K562 (cell line): Measurements from ENCODE around the gene BLM. TPM values are rescaled to one million over a fixed set of nuclear protein-coding genes. Genes with fewer than 3 reads are reported as not detected.

Source experiments
- DIDO1 ChIP-seq: fragments of 450-650 bp; IDR thresholded peaks from 2 replicates; pipeline ENCODE4 v1.6.1; 2016; ENCODE audit warnings: low read depth, missing biosample characterization, missing genetic modification characterization
- MAFF ChIP-seq: IDR thresholded peaks from 2 replicates; pipeline ENCODE4 v1.6.1; 2012; ENCODE audit warnings: low read length, improper control_type of control experiment
- OTX1 ChIP-seq: fragments of 450-650 bp; formaldehyde crosslinking; IDR thresholded peaks from 2 replicates; pipeline ENCODE4 v1.4.0; 2022; ENCODE audit warnings: mild to moderate bottlenecking
- PTTG1 ChIP-seq: fragments of 450-650 bp; IDR thresholded peaks from 2 replicates; pipeline ENCODE4 v1.6.1; 2016; ENCODE audit warnings: low read depth, mild to moderate bottlenecking, missing genetic modification characterization, missing compliant biosample characterization
- STAG1 ChIP-seq: sonication (generic); formaldehyde crosslinking; IDR thresholded peaks from 2 replicates; pipeline ENCODE4 v1.5.0; 2020; ENCODE audit warnings: missing genetic modification reagents, borderline replicate concordance
- TCF7L2 ChIP-seq: fragments of 150-350 bp; IDR thresholded peaks from 2 replicates; pipeline ENCODE4 v1.6.1; 2016; ENCODE audit warnings: low read depth, mild to moderate bottlenecking, low read length, moderate library complexity
- TEAD4 ChIP-seq, 2 experiments: sonication (generic) in 1 of 2; formaldehyde crosslinking in 1 of 2; IDR thresholded peaks; 2 replicates each; pipeline versions ENCODE4 v1.6.1 to v1.8.0; 2012 to 2022; ENCODE audit warnings: borderline replicate concordance in 1 of 2, inconsistent platforms in 1 of 2, low read length in 1 of 2, mild to moderate bottlenecking in 1 of 2, missing genetic modification reagents in 1 of 2
- ZBTB12 ChIP-seq: fragments of 250-450 bp; sonication (Bioruptor Pico); IDR thresholded peaks from 2 replicates; pipeline ENCODE4 v1.4.0; 2020
- ZC3H11A ChIP-seq: IDR thresholded peaks from 2 replicates; pipeline ENCODE4 v1.6.1; 2012; ENCODE audit warnings: low read depth, low read length, improper control_type of control experiment
- ZNF395 ChIP-seq: fragments of 200-800 bp; sonication (Bioruptor generic); IDR thresholded peaks from 2 replicates; pipeline ENCODE4 v1.6.1; 2017; ENCODE audit warnings: missing genetic modification characterization, missing compliant biosample characterization
- ZSCAN32 ChIP-seq: fragments of 450-650 bp; formaldehyde crosslinking; IDR thresholded peaks from 2 replicates; pipeline ENCODE4 v1.4.0; 2020; ENCODE audit warnings: mild to moderate bottlenecking, moderate library complexity
- polyA plus RNA-seq, 8 experiments: library from polyadenylated mRNA; depleted of rRNA in 4 of 8; stranded (reverse) in 5 of 8; unstranded in 3 of 8; fragments of >200 nt; fragmentation: Nextera tagmentation in 2 of 8; fragmentation: Illumina TruSeq in 1 of 8; extraction: Ambion mirVana in 2 of 8; extraction: Trizol in 1 of 8; gene quantifications; 2 replicates each; pipeline versions ENCODE4 v1.2.1 to v1.2.3, GENCODE V29; 2011 to 2014; ENCODE audit warnings: inconsistent platforms in 1 of 8, missing spikeins in 1 of 8
- total RNA-seq, 7 experiments: library from RNA; depleted of rRNA in 6 of 7; stranded (reverse); fragments of >200 nt in 6 of 7; fragmentation: Illumina TruSeq in 2 of 7; extraction: Trizol in 2 of 7; gene quantifications; 2 replicates each; pipeline versions ENCODE4 v1.2.1 to v1.2.3, GENCODE V29; 2011 to 2021; ENCODE audit warnings: low replicate concordance in 1 of 7
- TF ChIP-seq, protein P1 (sequence below): fragments of 200-600 bp; sonication (generic); IDR thresholded peaks from one replicate; pipeline ENCODE4 v1.6.1; 2012; ENCODE audit warnings: mild to moderate bottlenecking, low read depth, low read length, inconsistent platforms
- TF ChIP-seq, protein P2 (sequence below): fragments of 450-650 bp; formaldehyde crosslinking; IDR thresholded peaks from 2 replicates; pipeline ENCODE4 v1.4.0; 2020; ENCODE audit warnings: mild to moderate bottlenecking, moderate library complexity

The BLM gene
- total and polyA plus RNA-seq, 9 of the 15 experiments (the other 6 are each of a cell fraction or from before 2014, with no cell fraction given): 21.0 to 56.0 (median 43.9) TPM

DNA sequence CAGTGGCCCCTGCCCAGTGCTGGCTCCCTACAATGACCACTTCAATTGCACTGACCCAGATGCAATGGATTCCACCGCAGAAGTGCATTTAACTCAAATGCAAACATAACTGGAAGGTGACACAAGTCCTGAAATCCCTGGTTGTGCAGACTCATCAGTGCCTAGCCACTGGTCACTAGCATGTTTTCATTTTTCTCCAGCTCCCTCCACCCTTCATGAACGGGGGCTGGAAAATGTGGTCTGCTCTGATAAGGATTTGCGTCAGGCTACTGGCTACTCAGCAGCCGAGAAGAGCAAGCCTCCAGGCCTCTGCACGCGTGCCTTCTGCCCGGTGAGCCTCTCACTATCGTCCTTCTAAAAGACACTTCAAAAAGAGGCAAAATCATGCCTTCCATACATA is 123.8 kb downstream of the BLM start (continued):
- TF ChIP-seq, protein P1, sequence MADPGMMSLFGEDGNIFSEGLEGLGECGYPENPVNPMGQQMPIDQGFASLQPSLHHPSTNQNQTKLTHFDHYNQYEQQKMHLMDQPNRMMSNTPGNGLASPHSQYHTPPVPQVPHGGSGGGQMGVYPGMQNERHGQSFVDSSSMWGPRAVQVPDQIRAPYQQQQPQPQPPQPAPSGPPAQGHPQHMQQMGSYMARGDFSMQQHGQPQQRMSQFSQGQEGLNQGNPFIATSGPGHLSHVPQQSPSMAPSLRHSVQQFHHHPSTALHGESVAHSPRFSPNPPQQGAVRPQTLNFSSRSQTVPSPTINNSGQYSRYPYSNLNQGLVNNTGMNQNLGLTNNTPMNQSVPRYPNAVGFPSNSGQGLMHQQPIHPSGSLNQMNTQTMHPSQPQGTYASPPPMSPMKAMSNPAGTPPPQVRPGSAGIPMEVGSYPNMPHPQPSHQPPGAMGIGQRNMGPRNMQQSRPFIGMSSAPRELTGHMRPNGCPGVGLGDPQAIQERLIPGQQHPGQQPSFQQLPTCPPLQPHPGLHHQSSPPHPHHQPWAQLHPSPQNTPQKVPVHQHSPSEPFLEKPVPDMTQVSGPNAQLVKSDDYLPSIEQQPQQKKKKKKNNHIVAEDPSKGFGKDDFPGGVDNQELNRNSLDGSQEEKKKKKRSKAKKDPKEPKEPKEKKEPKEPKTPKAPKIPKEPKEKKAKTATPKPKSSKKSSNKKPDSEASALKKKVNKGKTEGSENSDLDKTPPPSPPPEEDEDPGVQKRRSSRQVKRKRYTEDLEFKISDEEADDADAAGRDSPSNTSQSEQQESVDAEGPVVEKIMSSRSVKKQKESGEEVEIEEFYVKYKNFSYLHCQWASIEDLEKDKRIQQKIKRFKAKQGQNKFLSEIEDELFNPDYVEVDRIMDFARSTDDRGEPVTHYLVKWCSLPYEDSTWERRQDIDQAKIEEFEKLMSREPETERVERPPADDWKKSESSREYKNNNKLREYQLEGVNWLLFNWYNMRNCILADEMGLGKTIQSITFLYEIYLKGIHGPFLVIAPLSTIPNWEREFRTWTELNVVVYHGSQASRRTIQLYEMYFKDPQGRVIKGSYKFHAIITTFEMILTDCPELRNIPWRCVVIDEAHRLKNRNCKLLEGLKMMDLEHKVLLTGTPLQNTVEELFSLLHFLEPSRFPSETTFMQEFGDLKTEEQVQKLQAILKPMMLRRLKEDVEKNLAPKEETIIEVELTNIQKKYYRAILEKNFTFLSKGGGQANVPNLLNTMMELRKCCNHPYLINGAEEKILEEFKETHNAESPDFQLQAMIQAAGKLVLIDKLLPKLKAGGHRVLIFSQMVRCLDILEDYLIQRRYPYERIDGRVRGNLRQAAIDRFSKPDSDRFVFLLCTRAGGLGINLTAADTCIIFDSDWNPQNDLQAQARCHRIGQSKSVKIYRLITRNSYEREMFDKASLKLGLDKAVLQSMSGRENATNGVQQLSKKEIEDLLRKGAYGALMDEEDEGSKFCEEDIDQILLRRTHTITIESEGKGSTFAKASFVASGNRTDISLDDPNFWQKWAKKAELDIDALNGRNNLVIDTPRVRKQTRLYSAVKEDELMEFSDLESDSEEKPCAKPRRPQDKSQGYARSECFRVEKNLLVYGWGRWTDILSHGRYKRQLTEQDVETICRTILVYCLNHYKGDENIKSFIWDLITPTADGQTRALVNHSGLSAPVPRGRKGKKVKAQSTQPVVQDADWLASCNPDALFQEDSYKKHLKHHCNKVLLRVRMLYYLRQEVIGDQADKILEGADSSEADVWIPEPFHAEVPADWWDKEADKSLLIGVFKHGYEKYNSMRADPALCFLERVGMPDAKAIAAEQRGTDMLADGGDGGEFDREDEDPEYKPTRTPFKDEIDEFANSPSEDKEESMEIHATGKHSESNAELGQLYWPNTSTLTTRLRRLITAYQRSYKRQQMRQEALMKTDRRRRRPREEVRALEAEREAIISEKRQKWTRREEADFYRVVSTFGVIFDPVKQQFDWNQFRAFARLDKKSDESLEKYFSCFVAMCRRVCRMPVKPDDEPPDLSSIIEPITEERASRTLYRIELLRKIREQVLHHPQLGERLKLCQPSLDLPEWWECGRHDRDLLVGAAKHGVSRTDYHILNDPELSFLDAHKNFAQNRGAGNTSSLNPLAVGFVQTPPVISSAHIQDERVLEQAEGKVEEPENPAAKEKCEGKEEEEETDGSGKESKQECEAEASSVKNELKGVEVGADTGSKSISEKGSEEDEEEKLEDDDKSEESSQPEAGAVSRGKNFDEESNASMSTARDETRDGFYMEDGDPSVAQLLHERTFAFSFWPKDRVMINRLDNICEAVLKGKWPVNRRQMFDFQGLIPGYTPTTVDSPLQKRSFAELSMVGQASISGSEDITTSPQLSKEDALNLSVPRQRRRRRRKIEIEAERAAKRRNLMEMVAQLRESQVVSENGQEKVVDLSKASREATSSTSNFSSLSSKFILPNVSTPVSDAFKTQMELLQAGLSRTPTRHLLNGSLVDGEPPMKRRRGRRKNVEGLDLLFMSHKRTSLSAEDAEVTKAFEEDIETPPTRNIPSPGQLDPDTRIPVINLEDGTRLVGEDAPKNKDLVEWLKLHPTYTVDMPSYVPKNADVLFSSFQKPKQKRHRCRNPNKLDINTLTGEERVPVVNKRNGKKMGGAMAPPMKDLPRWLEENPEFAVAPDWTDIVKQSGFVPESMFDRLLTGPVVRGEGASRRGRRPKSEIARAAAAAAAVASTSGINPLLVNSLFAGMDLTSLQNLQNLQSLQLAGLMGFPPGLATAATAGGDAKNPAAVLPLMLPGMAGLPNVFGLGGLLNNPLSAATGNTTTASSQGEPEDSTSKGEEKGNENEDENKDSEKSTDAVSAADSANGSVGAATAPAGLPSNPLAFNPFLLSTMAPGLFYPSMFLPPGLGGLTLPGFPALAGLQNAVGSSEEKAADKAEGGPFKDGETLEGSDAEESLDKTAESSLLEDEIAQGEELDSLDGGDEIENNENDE: no peak
- TF ChIP-seq STAG1 (CRISPR knock-in tag) (no peak), TCF7L2 (no peak), ZBTB12 (CRISPR knock-in tag) (peak; percentile 59; the same call in 1 of the 2 replicates), OTX1 (no peak; the same call in 1 of the 2 replicates), ZC3H11A (no peak), ZNF395 (CRISPR knock-in tag) (peak; percentile 88), PTTG1 (no peak), ZSCAN32 (CRISPR knock-in tag) (no peak), TEAD4 (IDR thresholded peaks at IDR 0.05; ENCODE audit: low read length) (peak; percentile 95), TEAD4 (CRISPR knock-in tag; IDR thresholded peaks at IDR 0.05; ENCODE audit: borderline replicate concordance) (no peak), MAFF (peak; percentile 75), DIDO1 (tag) (no peak)
- TF ChIP-seq, protein P2, sequence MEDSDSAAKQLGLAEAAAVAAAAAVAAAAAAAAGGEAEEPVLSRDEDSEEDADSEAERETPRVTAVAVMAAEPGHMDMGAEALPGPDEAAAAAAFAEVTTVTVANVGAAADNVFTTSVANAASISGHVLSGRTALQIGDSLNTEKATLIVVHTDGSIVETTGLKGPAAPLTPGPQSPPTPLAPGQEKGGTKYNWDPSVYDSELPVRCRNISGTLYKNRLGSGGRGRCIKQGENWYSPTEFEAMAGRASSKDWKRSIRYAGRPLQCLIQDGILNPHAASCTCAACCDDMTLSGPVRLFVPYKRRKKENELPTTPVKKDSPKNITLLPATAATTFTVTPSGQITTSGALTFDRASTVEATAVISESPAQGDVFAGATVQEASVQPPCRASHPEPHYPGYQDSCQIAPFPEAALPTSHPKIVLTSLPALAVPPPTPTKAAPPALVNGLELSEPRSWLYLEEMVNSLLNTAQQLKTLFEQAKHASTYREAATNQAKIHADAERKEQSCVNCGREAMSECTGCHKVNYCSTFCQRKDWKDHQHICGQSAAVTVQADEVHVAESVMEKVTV (CRISPR knock-in tag): no peak
